PFSK-1 (cell line): Measurements from ENCODE around the gene USP50.

Experiments used
- POLR2AphosphoS5 ChIP-seq: IDR thresholded peaks from 2 replicates; pipeline ENCODE4 v1.6.1; 2012; ENCODE audit warnings: low read depth, mild to moderate bottlenecking, control low read depth, low read length, moderate library complexity
- REST ChIP-seq, 2 experiments: IDR thresholded peaks; 2 replicates each; pipeline versions ENCODE4 v1.6.1 to v1.8.0; 2011 to 2012; ENCODE audit warnings: low read depth in 2 of 2, low read length in 2 of 2, control low read depth in 1 of 2, inconsistent platforms in 1 of 2, mild to moderate bottlenecking in 1 of 2, moderate library complexity in 1 of 2; ENCODE audit not compliant: insufficient read depth in 1 of 2
- SIN3A ChIP-seq: IDR thresholded peaks from 2 replicates; pipeline ENCODE4 v1.6.1; 2012; ENCODE audit warnings: mild to moderate bottlenecking, low read length, moderate library complexity, borderline replicate concordance; ENCODE audit not compliant: insufficient read depth
- TAF1 ChIP-seq: IDR thresholded peaks from 2 replicates; pipeline ENCODE4 v1.6.1; 2012; ENCODE audit warnings: low read length, control low read depth, borderline replicate concordance; ENCODE audit not compliant: insufficient read depth

GRCh38 chr15:50531766-50532165 is 14.7 kb downstream of the USP50 start:
- TF ChIP-seq SIN3A (no peak), POLR2AphosphoS5 (no peak), TAF1 (no peak), REST (IDR thresholded peaks at IDR 0.05; ENCODE audit: insufficient read depth in 1 of 2, low read depth in 2 of 2, low read length in 2 of 2) (no peak)
